IPS-20b (cell line): ENCODE data around the gene KCNK4.
A peak's percentile ranks its signal among the peaks of the same experiment; 100 is the strongest.

Experiments used
- H3K27ac ChIP-seq: one replicate; pipeline ENCODE4 v1.5.1; 2013; ENCODE audit warnings: low read length
- H3K27me3 ChIP-seq: 2 replicates; pipeline ENCODE4 v1.6.1; 2013; ENCODE audit warnings: mild to moderate bottlenecking, low read length, inconsistent platforms; ENCODE audit not compliant: insufficient read depth
- H3K36me3 ChIP-seq: 2 replicates; pipeline ENCODE4 v1.6.1; 2013; ENCODE audit warnings: low read depth, mild to moderate bottlenecking, inconsistent platforms, low read length, moderate library complexity; ENCODE audit not compliant: insufficient read depth
- H3K4me1 ChIP-seq: 2 replicates; pipeline ENCODE4 v1.6.1; 2013; ENCODE audit warnings: mild to moderate bottlenecking, control low read depth, inconsistent platforms, low read length, moderate library complexity; ENCODE audit not compliant: insufficient read depth
- H3K4me3 ChIP-seq: 2 replicates; pipeline ENCODE4 v1.5.1; 2013; ENCODE audit warnings: mild to moderate bottlenecking, low read length, inconsistent platforms
- H3K9ac ChIP-seq: 2 replicates; pipeline ENCODE4 v1.6.1; 2013; ENCODE audit warnings: low read depth, mild to moderate bottlenecking, inconsistent platforms, low read length, moderate library complexity
- H3K9me3 ChIP-seq: 2 replicates; pipeline ENCODE4 v1.6.1; 2013; ENCODE audit warnings: mild to moderate bottlenecking, low read depth, low read length, inconsistent platforms; ENCODE audit not compliant: insufficient read depth

Gene KCNK4

GRCh38 chr11:64331569-64332371 is 40.7 kb downstream of the KCNK4 start:
- H3K9me3 ChIP-seq = no peaks in the 10 kb centered on the region
- no peak overlapping the region for H3K4me3 ChIP-seq
- peaks cover 6% of the 10 kb centered on the region for H3K4me1 ChIP-seq
- no peaks in the 10 kb centered on the region for H3K36me3 ChIP-seq
- no peaks in the 10 kb centered on the region for H3K27me3 ChIP-seq
- H3K9ac ChIP-seq = no peak overlapping the region
- H3K27ac ChIP-seq = no peak overlapping the region

- H3K27ac ChIP-seq = no peak overlapping the region
- no peak overlapping the region for H3K9ac ChIP-seq
- H3K4me3 ChIP-seq = no peak overlapping the region
- H3K4me1 ChIP-seq = peaks cover 6% of the 10 kb centered on the region
- no peaks in the 10 kb centered on the region for H3K27me3 ChIP-seq
- H3K9me3 ChIP-seq = no peaks in the 10 kb centered on the region
- H3K36me3 ChIP-seq = no peaks in the 10 kb centered on the region
Measured at GRCh38 chr11:64333556-64333955, 42.5 kb downstream of the KCNK4 start.

GRCh38 chr11:64334764-64335735 is 43.9 kb downstream of the KCNK4 start:
- H3K4me1 ChIP-seq = peaks cover 6% of the 10 kb centered on the region
- H3K4me3 ChIP-seq = no peak overlapping the region
- H3K27me3 ChIP-seq = peaks cover 9% of the 10 kb centered on the region
- H3K9me3 ChIP-seq = no peaks in the 10 kb centered on the region
- no peaks in the 10 kb centered on the region for H3K36me3 ChIP-seq
- H3K27ac ChIP-seq = no peak overlapping the region
- no peak overlapping the region for H3K9ac ChIP-seq

GRCh38 chr11:64337538-64338249 is 46.6 kb downstream of the KCNK4 start:
- Histone ChIP-seq H3K27ac (no peak overlapping the region), H3K27me3 (peaks cover 20% of the 10 kb centered on the region), H3K9me3 (no peaks in the 10 kb centered on the region), H3K9ac (no peak overlapping the region), H3K4me3 (no peak overlapping the region), H3K4me1 (peaks cover 5% of the 10 kb centered on the region; the same call in 1 of the 2 replicates), H3K36me3 (no peaks in the 10 kb centered on the region)

- Histone ChIP-seq H3K27ac (no peak overlapping the region), H3K9ac (no peak overlapping the region)
Measured at GRCh38 chr11:64338716-64339115, 47.6 kb downstream of the KCNK4 start.

GRCh38 chr11:64339286-64339685 is 48.2 kb downstream of the KCNK4 start:
- Histone ChIP-seq H3K27ac (no peak overlapping the region), H3K36me3 (no peaks in the 10 kb centered on the region), H3K9me3 (no peaks in the 10 kb centered on the region), H3K27me3 (peaks cover 20% of the 10 kb centered on the region), H3K4me3 (no peak overlapping the region), H3K9ac (no peak overlapping the region), H3K4me1 (peaks cover 5% of the 10 kb centered on the region; the same call in 1 of the 2 replicates)

More at GRCh38 chr11:64338716-64339115, 47.6 kb downstream of the KCNK4 start:
- Histone ChIP-seq H3K27me3 (peaks cover 20% of the 10 kb centered on the region), H3K36me3 (no peaks in the 10 kb centered on the region), H3K9me3 (no peaks in the 10 kb centered on the region), H3K4me3 (no peak overlapping the region), H3K4me1 (peaks cover 5% of the 10 kb centered on the region; the same call in 1 of the 2 replicates)

- no peak within 1 kb of the TSS; the same call in 1 of the 2 replicates for H3K9ac ChIP-seq
- peak within 1 kb of the TSS; percentile 82 for H3K4me3 ChIP-seq
- no peak within 1 kb of the TSS for H3K27ac ChIP-seq
- H3K27me3 ChIP-seq = peaks cover 20% of the 10 kb centered on the region
- no peaks in the 10 kb centered on the region for H3K36me3 ChIP-seq
- H3K9me3 ChIP-seq = no peaks in the 10 kb centered on the region
- peaks cover 5% of the 10 kb centered on the region; the same call in 1 of the 2 replicates for H3K4me1 ChIP-seq
Measured at GRCh38 chr11:64339754-64340408, 48.8 kb downstream of the KCNK4 start, which contains the start of gene CCDC88B. TSS of gene CCDC88B (plus strand) at chr11:64340204. CDS start at chr11:64340267, 63 bp downstream.

GRCh38 chr11:64340671-64341335 is 49.7 kb downstream of the KCNK4 start:
- Histone ChIP-seq H3K4me3 (peak overlapping the region; percentile 82), H3K9ac (no peak overlapping the region; the same call in 1 of the 2 replicates), H3K27ac (no peak overlapping the region), H3K4me1 (peaks cover 5% of the 10 kb centered on the region; the same call in 1 of the 2 replicates), H3K36me3 (no peaks in the 10 kb centered on the region), H3K9me3 (no peaks in the 10 kb centered on the region), H3K27me3 (peaks cover 20% of the 10 kb centered on the region)

GRCh38 chr11:64341429-64341828 is 50.3 kb downstream of the KCNK4 start:
- peaks cover 20% of the 10 kb centered on the region for H3K27me3 ChIP-seq
- no peak overlapping the region; the same call in 1 of the 2 replicates for H3K9ac ChIP-seq
- H3K4me3 ChIP-seq = peak overlapping the region; percentile 82
- H3K4me1 ChIP-seq = peaks cover 5% of the 10 kb centered on the region; the same call in 1 of the 2 replicates
- H3K36me3 ChIP-seq = no peaks in the 10 kb centered on the region
- H3K27ac ChIP-seq = no peak overlapping the region
- H3K9me3 ChIP-seq = no peaks in the 10 kb centered on the region
